Fibroblast of mammary gland (primary cell): ENCODE data around the gene PDP2.

Experiments
- DNase-seq: peaks from one replicate; pipeline ENCODE4 v3.0.0-alpha.2; 2010; ENCODE audit warnings: low read depth
- H3K4me3 ChIP-seq: 2 replicates; pipeline ENCODE4 v1.5.1; 2011; ENCODE audit warnings: low read depth, mild to moderate bottlenecking, low read length, moderate library complexity; ENCODE audit not compliant: control insufficient read depth
- TF ChIP-seq, protein P1 (sequence below): conservative IDR thresholded peaks from 2 replicates; pipeline ENCODE4 v1.5.1; 2011; ENCODE audit warnings: low read depth, low read length, inconsistent platforms; ENCODE audit not compliant: control insufficient read depth, insufficient read depth

PDP2 gene

DNA sequence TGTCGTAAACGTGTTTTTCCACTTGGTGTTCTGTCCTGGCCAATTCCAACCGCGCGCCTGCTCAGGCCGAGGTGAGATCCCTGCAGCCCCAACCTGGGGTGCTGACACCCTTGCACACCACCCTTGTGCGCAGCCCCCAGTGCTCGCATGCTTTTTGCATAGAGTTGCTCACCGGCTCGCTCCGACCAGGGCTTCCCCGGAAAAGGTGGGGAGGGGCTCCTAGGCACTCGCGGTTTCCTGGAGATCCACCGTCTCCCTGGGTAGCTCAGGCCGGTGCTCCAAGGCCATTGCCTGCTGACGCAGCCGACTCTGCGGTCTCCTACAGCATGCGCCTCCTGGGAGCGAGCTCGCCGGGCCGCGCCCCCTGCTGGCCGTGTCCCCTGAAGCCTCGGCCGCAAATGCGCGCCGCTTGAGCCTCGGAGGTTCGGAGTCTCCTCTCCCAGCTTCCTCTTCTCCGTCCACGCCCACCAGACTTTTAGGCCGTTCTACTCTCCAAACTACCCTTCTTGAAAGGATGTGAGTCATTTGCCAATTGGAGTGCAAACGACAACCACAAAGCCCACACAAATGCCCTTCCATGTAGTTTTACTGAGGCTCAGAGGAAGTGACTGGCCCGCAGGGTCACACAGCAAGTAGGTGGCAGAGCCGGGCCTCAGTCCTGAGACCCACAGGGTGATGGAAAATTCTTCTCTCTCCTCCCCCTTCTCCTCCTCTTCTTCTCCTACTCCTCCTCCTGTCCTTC lies 7.2 kb upstream of the PDP2 start:
- peak overlapping the region; percentile 55 for H3K4me3 ChIP-seq
- TF ChIP-seq, protein P1, sequence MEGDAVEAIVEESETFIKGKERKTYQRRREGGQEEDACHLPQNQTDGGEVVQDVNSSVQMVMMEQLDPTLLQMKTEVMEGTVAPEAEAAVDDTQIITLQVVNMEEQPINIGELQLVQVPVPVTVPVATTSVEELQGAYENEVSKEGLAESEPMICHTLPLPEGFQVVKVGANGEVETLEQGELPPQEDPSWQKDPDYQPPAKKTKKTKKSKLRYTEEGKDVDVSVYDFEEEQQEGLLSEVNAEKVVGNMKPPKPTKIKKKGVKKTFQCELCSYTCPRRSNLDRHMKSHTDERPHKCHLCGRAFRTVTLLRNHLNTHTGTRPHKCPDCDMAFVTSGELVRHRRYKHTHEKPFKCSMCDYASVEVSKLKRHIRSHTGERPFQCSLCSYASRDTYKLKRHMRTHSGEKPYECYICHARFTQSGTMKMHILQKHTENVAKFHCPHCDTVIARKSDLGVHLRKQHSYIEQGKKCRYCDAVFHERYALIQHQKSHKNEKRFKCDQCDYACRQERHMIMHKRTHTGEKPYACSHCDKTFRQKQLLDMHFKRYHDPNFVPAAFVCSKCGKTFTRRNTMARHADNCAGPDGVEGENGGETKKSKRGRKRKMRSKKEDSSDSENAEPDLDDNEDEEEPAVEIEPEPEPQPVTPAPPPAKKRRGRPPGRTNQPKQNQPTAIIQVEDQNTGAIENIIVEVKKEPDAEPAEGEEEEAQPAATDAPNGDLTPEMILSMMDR, result peak; percentile 71
- DNase-seq, result peak; percentile 100

DNA sequence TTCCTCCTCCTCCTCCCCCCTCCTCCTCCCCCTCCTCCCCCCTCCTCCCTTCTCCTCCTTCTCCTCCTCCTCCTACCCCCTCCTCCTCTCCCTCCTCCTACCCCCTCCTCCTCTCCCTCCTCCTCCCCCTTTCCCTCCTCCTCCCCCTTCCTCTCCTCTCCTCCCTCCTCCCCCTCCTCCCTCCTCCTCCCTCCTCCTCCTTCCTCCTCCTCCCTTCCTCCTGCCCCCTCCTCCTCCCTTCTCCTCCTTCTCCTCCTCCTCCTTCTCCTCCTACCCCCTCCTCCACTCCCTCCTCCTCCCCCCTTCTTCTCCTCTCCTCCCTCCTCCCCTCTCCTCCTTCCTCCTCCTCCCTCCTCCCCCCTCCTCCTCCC lies 6.6 kb upstream of the PDP2 start:
- DNase-seq, result no peak
- TF ChIP-seq, protein P1, result no peak
- H3K4me3 ChIP-seq, result no peak overlapping the region

DNA sequence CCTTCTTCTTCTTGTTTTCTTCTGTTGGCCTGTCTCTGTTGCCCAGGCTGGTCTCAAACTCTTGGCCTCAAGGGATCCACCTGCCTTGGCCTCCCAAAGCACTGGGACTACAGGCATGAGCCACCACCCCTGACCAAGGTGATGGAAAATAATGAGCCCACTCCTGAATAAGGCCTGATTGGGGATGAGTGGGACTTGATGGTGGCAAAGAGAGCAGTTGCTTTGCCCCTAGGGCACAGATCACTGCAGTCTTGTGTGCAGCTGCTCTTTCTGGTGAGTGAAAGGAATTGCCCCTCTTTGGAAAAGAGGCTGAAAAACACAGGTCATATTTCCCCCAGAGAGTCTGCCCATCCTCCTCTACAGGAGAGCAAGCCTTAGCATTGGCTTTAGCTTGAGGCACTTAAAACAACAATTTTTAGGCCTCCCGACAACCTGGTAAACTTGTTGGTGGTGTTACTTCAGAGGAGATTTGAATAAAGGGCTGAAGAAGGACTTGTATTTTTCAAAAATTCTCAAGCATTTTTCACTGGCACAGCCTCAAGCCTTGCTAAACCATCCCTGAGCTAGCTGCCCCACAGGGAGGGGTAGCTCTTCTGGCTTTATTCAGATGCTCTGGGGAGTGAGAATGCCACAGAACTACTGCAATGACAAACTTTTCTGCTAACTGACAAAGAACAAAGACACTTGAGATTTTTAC lies 6.1 kb upstream of the PDP2 start:
- no peak overlapping the region for H3K4me3 ChIP-seq
- DNase-seq, result peak; percentile 34
- TF ChIP-seq, protein P1, result no peak

DNA sequence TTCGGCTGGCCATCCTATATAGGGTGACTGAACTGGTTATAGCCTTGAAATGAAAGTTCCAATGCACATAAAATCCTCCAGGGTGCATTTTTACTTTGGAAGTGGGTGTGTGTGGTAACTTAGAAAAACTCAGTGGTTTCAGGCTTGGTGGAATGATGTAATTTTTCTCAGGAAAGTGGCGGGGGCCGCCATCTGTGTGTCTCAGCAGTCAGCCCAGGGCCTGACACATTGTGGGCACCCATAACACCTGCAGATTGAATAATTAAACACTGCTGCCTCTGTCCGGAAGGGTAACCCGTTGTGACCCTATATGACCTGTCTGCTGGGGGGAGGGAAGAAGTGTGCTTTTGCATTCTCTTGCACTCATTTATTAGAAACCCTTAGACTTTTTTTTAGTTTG lies 2.2 kb upstream of the PDP2 start:
- TF ChIP-seq, protein P1, result no peak
- peak; percentile 20 for DNase-seq
- H3K4me3 ChIP-seq, result no peak overlapping the region

DNA sequence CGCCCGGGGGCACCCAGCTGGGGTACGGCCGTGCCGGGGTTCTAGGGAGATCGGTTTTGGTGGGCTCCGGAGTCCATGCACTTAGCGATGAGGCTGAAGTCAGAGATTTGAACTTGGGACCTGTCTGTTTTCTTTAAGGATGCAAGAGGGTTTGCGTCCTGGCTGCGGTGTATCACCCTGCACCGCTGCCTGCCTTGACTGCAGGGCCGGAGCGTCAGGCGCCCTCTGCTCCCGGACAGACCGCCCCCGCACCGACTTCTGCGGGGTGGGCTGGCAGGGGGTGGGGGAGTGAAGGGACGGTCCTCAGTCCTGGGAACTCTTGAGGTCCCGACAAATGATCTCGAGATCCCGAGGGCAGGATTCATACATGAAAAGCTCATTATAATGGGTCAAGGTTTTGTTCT lies 701 bp downstream of the PDP2 start:
- H3K4me3 ChIP-seq, result peak overlapping the region; percentile 86
- TF ChIP-seq, protein P1, result no peak
- no peak for DNase-seq

DNA sequence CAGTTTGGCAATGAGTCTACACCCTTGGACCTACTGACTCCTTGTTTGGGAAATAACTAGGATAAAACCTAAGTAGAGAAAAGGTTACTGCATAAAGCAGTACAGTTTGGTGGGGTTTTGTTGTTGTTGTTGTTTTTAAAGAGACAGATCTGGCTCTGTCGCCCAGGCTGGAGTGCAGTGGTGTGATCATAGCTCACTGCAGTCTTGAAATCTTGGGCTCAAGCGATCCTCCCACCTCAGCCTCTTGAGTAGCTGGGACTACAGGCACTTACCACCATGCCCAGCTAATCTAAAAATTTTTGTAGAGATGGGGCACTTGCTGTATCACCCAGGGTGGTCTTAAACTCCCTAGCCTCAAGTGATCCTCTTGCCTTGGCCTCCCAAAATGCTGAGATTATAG lies 1.2 kb downstream of the PDP2 start:
- TF ChIP-seq, protein P1, result no peak
- peak; percentile 44 for DNase-seq
- peak overlapping the region; percentile 86 for H3K4me3 ChIP-seq

DNA sequence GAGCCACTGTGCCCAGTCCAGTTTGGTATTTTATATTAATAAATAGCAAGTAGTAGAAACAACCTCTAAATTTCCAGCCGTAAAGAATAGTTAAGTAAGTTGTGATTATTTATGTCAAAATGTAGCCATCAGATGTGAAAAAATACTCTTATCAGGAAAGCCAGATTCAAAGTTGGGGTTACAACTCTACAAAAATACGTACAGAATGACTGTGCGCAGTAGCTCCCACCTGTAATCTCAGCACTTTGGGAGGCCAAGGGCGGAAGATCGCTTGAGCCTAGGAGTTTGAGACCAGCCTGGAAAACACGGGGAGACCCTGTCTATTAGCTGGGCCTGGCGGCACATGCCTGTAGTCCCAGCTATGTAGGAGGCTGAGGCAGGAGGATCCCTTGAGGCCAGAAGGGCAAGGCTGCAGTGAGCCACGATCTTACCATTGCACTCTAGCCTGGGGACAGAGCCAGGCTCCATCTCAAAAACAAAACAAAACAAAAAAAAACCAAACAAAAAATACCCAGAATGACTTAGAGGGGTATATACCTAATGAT lies 1.7 kb downstream of the PDP2 start:
- DNase-seq, result no peak
- H3K4me3 ChIP-seq, result no peak overlapping the region
- TF ChIP-seq, protein P1, result no peak
